Transverse colon (tissue), 4 donors: ENCODE data around the gene OMP.

Experiments
- CTCF ChIP-seq, 5 experiments: fragments of 200-600 bp in 3 of 5; fragments of 450-650 bp in 2 of 5; sonication (generic) in 3 of 5; IDR thresholded peaks; 1 replicate in 2 of 5; 2 replicates in 3 of 5; pipeline ENCODE4 v1.5.1; 2016 to 2017; ENCODE audit warnings: antibody characterized with exemption in 5 of 5, inconsistent platforms in 3 of 5, mild to moderate bottlenecking in 2 of 5, moderate library complexity in 1 of 5
- EP300 ChIP-seq: sonication (generic); formaldehyde crosslinking; IDR thresholded peaks from one replicate; pipeline ENCODE4 v1.6.1; 2017; ENCODE audit warnings: antibody characterized with exemption, low read depth
- POLR2A ChIP-seq: fragments of 450-650 bp; IDR thresholded peaks from one replicate; pipeline ENCODE4 v1.6.1; 2016; ENCODE audit warnings: antibody characterized with exemption, mild to moderate bottlenecking, moderate library complexity
- POLR2AphosphoS5 ChIP-seq, 3 donors: sonication (generic); formaldehyde crosslinking; IDR thresholded peaks; one replicate each; pipeline ENCODE4 v1.6.1; 2016; ENCODE audit warnings: antibody characterized with exemption in 3 of 3

- no peak for TF ChIP-seq POLR2A
- no peak for TF ChIP-seq CTCF (IDR thresholded peaks at IDR 0.05)
- no peak for TF ChIP-seq EP300
- no peak for TF ChIP-seq POLR2AphosphoS5 (IDR thresholded peaks at IDR 0.05)
Observed at GRCh38 chr11:77115181-77115611, 12.6 kb downstream of the OMP start.
